Ovary (tissue), 3 donors: ENCODE results near the gene PARD3.

ENCODE experiments used
- CTCF ChIP-seq, 3 donors: fragments of 450-650 bp in 2 of 3; fragments of 200-600 bp in 1 of 3; IDR thresholded peaks; one replicate each; pipeline versions ENCODE4 v1.5.1 to v1.8.0; 2016 to 2022; ENCODE audit warnings: antibody characterized with exemption in 3 of 3, mild to moderate bottlenecking in 1 of 3
- POLR2A ChIP-seq: fragments of 450-650 bp; IDR thresholded peaks from one replicate; pipeline ENCODE4 v1.6.1; 2017; ENCODE audit warnings: antibody characterized with exemption, mild to moderate bottlenecking, moderate library complexity
- donor health status: DM: no; HTN: no; CAD: no.

GRCh38 chr10:34641913-34642558 lies 173.1 kb downstream of the PARD3 start:
- TF ChIP-seq POLR2A (no peak), CTCF (IDR thresholded peaks at IDR 0.05) (no peak)
